Left lobe of liver (tissue), 2 donors: ENCODE measurements around the gene RNH1. TPM values are rescaled to one million over a fixed set of nuclear protein-coding genes. Genes with fewer than 3 reads are reported as not detected.

Source experiments
- ATAC-seq: fragments of 200-7000 bp; cut with Tn5 transposase; one replicate; pipeline ENCODE4 v1.9.1; 2020; ENCODE audit warnings: mild to moderate bottlenecking, moderate library complexity
- DNase-seq: peaks from one replicate; pipeline ENCODE4 v3.0.0-alpha.2; 2020; ENCODE audit warnings: low spot score
- total RNA-seq: library from RNA; stranded (reverse); gene quantifications from one replicate; pipeline ENCODE4 v1.2.1, GENCODE V29; 2021
- donor health status: DM: no; HTN: no; CAD: no; lungs with moderate emphysema.
- donor health status: DM: no; HTN: yes; CAD: no.

RNH1 gene
- total RNA-seq = 85.4 TPM

GRCh38 chr11:506995-507726 is at the start of gene RNH1:
Gene RNH1 (minus strand): TSS chr11:507242. CDS start chr11:502162, 5,080 bp downstream.
- ATAC-seq (peak; percentile 89), DNase-seq (peak; percentile 99)

DNA sequence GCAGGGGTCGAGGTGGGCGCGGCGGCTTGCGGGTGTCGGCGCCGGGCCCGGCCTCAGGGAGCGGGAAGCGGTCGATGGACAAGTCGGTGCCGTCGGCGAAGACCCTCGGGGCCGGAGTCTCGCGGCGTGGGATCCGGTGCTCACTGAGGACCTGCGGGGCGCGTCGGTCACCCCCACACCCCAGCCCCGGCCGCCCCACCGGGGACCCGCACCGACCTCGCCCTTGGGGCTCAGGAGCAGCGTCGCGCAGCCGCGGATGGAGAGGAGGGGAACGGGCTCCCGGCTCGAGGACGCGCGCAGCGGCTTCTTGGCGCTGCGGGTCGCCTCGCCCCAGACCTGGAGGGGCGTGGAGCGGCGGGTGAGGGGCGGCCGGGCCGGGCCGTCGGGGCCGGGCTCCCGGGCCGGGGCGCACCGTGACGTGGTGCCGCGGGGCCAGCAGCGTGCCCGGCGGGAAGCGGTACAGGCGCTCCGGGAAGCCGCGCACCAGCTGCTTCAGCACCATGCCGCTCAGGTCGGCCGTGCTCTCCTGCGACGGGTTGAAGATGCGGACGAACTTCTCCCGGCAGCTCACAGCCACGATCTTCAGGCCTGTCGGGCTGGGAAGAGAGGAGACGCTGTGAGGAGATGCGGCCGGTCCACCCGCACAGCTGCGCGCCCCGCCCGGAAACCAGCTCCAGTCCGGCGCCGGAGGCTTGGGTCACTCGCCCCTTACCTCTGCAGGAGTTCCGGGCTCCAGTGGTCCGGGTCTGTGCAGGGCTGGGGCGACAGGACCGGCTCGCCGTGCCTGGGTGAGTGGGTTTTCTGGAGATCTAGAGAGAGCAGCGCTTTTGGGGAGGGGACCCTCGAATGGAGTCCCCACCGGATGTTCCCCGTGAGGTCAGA is 49.0 kb upstream of the RNH1 start:
- DNase-seq (no peak), ATAC-seq (no peak)

GRCh38 chr11:555227-555779 is 48.3 kb upstream of the RNH1 start:
- ATAC-seq = no peak

DNA sequence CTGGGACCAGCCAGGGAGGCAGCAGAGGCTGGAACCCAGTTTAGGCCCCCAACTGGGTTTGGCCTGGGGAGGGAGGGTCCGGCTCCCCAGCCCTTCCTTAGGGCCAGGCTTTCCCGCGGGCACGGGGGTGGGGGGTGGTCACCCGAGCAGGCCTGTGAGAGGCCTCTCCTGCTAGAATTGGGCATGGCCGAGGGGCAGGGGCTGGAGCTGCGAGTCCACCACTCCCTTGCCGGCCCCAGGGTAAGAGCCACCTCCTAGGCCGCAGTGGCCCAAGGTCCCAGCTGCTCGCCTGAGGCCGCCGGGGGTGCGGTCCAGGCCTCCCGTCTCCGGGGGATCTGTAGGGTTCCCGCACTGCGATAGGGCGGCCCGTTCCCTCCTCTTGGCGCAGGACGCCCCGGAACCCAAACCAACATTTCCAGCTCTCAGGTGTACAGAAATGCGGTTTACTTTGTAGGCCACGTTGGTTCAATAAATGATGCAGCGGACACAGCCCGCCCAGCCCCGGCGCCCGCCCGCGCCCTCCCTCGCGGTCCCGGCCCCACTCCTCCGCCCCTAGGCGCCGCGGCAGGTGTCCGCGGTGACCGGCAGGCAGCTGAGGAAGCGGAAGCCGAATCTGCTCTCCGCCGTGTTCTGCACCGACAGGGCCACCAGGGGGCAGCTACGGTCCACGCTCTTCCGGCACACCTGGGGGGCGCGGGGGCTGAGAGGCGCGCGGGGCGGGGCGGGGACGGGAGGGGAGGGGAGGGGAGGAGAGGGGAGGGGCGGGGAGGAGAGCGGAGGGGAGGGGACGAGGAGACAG is 47.6 kb upstream of the RNH1 start:
- DNase-seq (no peak), ATAC-seq (peak; percentile 75)

More at GRCh38 chr11:555227-555779, 48.3 kb upstream of the RNH1 start:
- no peak for DNase-seq

- no peak for ATAC-seq
- no peak for DNase-seq
These were observed 46.9 kb upstream of the RNH1 start for GRCh38 chr11:553988-554340.

GRCh38 chr11:553083-553987 is 46.3 kb upstream of the RNH1 start:
- DNase-seq (no peak), ATAC-seq (peak; percentile 9)

DNA sequence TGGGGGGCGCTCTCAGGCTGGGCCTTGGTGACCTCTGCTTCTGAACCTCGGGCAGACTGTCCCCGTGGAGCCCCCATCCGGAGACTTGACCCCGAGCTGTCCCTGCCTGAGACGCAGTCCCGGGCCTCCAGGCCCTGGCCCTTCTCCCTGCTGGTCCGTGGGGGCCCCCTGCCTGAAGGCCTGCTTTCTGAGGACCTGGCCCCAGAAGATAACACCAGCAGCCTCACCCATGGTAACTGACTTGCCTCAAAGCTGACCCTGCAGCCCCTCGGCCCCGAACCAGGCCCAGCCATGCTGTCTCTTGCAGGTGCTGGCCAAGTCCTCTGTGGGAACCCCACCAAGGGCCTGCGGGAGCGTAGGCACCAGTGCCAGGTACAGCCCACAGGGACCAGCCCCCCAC is 44.6 kb upstream of the RNH1 start:
- no peak for DNase-seq
- ATAC-seq = no peak

GRCh38 chr11:551131-551530 is 44.1 kb upstream of the RNH1 start:
- no peak for ATAC-seq

GRCh38 chr11:550746-551085 is 43.7 kb upstream of the RNH1 start:
- no peak for ATAC-seq

More at GRCh38 chr11:551131-551530, 44.1 kb upstream of the RNH1 start:
- DNase-seq = no peak

DNA sequence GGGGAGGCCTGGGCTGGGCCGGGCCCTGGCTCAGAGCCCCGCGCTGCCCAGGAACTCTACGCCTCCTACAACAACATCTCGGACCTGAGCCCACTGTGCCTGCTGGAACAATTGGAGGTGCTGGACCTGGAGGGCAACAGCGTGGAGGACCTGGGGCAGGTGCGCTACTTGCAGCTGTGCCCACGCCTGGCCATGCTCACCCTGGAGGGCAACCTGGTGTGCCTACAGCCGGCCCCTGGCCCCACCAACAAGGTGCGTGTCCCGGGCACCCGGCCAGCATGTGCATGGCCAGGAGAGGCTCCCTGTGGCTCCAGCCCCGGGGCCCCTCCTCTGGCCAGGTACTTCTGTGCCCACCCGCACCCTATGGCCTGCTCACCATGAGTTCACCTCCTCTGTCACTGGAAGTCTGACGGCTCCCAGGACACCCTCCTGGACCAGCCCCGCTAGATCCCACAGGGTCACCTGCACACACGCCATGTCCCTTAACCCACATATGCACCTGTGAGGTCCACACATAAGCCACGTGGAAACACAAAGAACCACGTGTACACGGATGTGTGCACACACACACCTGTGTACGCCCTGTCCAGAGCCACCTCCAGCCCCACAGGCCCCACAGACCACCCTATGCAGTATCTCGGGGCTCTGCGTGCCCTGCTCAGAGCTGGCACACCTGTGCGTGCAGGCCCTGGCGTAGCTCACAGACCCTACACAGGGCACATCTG is 43.1 kb upstream of the RNH1 start:
- DNase-seq (no peak), ATAC-seq (no peak)

More at GRCh38 chr11:550746-551085, 43.7 kb upstream of the RNH1 start:
- DNase-seq = no peak

- DNase-seq = no peak
- no peak for ATAC-seq
These were observed 41.9 kb upstream of the RNH1 start for GRCh38 chr11:548700-549603.

DNA sequence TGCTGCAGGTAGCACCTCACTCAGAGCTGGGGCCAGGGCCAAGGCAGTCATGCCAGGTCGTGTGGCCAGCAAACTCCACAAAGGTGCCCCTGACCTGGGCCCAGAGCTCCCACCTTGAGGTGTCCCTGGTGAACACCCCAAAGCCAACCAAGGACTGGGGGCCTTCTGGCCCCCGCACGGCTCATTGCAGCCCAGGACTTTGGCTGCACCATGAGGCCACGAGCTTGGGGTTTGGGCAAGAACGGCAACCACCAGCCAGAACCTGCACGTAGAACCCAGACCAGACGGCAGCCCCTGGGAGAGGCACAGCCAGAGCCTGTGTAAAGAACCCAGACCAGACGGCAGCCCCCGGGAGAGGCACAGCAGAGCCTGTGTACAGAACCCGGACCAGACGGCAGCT is 38.1 kb upstream of the RNH1 start:
- DNase-seq = no peak

DNA sequence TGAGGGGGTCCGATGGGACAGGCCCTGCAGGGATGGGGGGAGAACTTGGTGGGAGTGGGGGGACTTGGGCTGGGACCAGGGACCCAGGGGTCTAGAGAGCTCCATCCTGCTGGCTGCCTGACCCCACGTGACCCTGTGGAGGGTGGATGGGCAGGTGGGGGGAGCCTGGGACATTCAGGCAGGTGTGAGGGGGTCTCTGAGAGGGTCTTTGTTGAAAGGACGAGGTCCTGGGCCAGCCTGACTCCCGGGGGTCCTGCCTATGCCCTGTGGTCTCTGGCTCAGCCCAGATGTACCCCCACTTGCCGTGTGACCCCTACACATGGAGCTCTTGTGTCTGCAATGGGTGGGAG is 37.8 kb upstream of the RNH1 start:
- DNase-seq = no peak
- ATAC-seq = no peak

More for the DNA sequence above, 38.1 kb upstream of the RNH1 start:
- ATAC-seq = no peak

DNA sequence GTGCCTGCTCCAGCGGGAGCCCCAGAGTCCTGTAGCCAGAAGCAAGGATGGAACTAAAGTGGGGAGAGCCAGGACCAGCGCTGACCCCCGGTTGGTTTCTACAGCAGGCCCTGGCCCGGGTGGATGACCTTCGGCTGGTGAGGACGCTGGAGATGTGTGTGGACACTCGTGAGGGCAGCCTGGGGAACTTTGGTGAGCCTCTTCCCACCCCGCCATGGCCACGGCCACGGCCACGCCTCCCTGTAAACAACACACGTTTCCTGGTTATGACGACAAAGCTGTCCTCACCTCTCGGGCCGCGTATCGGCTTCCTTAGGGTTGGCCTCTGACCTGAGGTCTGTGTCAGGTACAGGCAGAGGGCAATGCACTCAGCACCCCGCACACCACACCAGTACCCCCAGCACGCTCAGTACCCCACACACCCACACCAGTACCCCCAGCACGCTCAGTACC is 34.4 kb upstream of the RNH1 start:
- ATAC-seq (no peak), DNase-seq (no peak)

DNA sequence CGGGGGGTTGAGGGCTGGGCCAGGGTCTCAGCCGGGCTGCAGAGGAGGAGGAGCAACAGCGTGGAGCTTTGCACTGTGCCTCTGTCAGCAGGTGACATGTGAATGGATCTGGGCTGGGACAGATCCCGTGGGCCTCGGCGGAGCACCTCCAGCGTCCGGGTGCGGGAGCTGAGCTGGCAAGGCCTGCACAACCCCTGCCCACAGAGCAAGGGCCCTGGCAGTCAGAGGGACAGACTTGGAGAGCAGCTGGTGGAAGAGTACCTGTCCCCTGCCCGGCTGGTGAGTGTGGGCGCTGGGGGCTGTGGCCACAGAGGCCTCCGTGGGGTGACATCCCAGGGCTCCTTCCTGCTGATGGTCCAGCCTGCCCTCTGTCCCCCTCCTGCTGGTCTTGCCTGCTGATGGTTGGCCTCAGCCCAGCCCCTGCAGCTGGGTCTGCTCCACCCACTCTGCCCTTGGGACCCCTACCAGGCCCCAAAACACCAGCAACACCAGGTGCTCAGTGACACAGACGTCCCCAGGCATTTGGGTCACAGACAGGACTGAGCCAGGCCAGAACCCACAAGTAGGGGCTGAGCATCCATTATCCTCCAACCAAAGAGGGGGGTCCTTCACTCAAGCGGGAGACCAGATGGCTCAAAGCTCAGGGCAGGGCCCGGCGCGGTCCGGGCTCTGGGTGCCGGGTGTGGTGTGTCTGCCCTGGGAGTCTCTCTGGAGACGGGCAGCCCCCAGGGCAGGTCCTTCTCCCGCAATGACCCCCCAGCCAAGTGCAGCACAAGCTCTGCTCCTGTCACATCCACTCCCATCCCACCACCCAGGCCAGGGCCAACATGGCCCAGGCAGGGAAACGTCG is 33.8 kb upstream of the RNH1 start:
- ATAC-seq = no peak
- DNase-seq = no peak

GRCh38 chr11:539971-540481 is 33.0 kb upstream of the RNH1 start:
- DNase-seq (peak; percentile 44), ATAC-seq (no peak)

GRCh38 chr11:538431-539051 is 31.5 kb upstream of the RNH1 start:
- DNase-seq (peak; percentile 45), ATAC-seq (no peak)
